A549 (cell line): Measurements from ENCODE around the gene EML4.

Experiments used
- CEBPB ChIP-seq, 2 experiments: fragments of >200 bp in 1 of 2; sonication (Bioruptor Twin) in 1 of 2; formaldehyde crosslinking in 1 of 2; IDR thresholded peaks; 2 replicates each; pipeline ENCODE4 v1.6.1; 2012 to 2016
- CTCF ChIP-seq: fragments of >200 bp; sonication (Bioruptor Twin); formaldehyde crosslinking; IDR thresholded peaks from 3 replicates; pipeline ENCODE4 v1.5.1; 2016
- SMC3 ChIP-seq: fragments of >200 bp; sonication (Bioruptor Twin); formaldehyde crosslinking; IDR thresholded peaks from 3 replicates; pipeline ENCODE4 v1.6.1; 2018; ENCODE audit warnings: inconsistent platforms
- ZFP36 ChIP-seq: fragments of 450-650 bp; IDR thresholded peaks from 2 replicates; pipeline ENCODE4 v1.6.1; 2014; ENCODE audit warnings: borderline replicate concordance; ENCODE audit not compliant: partially characterized antibody

DNA sequence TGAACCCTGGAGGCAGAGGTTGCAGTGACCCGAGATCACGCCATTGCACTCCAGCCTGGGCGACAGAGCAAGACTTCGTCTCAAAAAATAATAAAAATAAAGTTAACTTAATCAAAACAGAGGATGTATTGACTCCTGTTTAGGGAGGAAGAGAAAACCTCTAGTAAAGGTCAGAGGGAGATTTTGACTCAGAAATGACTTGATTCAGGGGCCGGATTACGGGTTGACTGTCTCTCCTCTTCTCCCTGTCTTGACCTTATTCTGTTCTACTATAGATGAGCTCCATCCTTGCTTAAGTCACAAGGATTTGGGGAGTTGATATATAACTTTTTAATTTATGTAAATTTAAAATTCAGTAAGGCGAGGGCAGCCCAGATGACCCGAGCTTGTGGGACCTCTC, 120.9 kb downstream of the EML4 start:
- TF ChIP-seq CEBPB (IDR thresholded peaks at IDR 0.05), result no peak
- no peak for TF ChIP-seq CTCF
- TF ChIP-seq ZFP36, result no peak
- no peak for TF ChIP-seq SMC3
